ENCODE data around the gene TXNDC12.

The TXNDC12 gene

GRCh38 chr1:51990478-51990965 lies 64.5 kb downstream of the TXNDC12 start, which contains the start of gene RAB3B:
TSS of gene RAB3B (minus strand) at chr1:51990700. CDS start at chr1:51977117, 13,583 bp downstream.
- no peak for DNase-seq

GRCh38 chr1:51989582-51990477 lies 65.2 kb downstream of the TXNDC12 start:
- DNase-seq, result no peak

GRCh38 chr1:51988254-51988653 lies 66.7 kb downstream of the TXNDC12 start:
- no peak for DNase-seq

- DNase-seq, result no peak
These were observed 68.3 kb downstream of the TXNDC12 start for GRCh38 chr1:51986718-51987117.

GRCh38 chr1:51982161-51982560 lies 72.8 kb downstream of the TXNDC12 start:
- no peak for DNase-seq

GRCh38 chr1:51981555-51981954 lies 73.4 kb downstream of the TXNDC12 start:
- no peak for DNase-seq

DNA sequence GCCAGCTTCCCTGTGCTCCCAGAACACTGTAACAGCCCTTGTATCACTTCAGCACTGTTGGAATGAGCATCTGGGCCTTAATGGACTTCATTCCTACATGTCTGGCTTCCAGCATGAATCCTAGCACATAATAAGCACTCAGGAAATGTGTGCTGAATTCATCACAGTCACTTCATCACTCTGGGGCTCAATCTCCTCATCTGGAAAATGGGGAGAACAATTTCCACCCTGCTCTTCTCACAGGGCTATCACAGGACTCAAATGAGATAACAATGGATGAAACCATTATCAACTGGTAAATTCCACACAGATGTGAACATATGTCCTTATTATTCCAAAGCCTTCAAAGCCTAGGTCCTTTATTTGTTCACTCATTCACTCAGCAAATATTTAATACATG lies 76.9 kb downstream of the TXNDC12 start:
- DNase-seq, result no peak

GRCh38 chr1:51976846-51977602 lies 78.0 kb downstream of the TXNDC12 start:
- no peak for DNase-seq

DNA sequence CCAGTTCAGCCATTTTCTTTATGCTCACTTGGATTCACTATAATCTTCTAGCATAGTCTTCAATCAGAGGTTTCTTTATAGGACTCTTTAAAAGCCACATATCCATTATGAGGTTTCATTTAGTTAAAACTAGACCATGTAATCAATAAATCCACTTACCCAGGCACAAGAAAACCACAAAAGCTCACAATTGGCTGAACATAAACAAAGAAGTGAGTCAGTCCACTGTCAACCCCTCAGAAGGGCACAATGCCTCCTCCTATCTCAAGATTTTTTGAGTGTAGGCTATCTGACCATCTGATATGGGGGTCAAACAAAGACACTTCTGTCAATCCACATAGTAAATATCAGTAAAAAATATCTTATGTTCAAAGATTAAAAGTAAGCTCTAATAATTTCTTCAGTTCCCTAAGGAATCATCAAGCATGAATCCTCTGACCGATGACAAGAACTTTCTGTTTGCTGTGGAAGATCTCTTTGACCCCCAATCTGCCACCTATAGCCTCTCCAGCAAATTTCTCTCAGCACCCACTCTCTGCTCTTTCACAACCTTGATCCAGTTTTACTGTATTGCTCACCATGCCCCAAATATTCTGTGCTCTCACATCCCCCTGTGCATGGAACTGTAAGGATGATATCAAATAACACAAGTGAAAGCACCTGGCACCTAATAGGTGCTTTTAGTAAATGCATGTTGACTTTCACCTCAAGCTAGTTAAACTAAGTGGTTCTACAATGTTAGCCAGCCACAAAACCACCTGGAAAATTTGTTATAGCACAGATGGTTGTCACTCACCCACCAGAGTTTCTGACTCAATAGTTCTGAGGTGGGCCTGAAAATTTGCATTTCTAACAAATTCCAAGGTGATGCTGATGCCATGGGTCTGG lies 81.2 kb downstream of the TXNDC12 start:
- DNase-seq, result no peak
